ENCODE data around the gene PAWR. TPM values are rescaled to one million over a fixed set of nuclear protein-coding genes. Genes with fewer than 3 reads are reported as not detected.
"Not testable (repeated sequence)": the region's sequence is repeated elsewhere in the genome, so short reads cannot be mapped to it uniquely, and the experiment has no call there.

PAWR gene
- total RNA-seq, 1 donor from 2014 or later = 127 TPM

- Mint-ChIP-seq H3K27me3 (ENCODE audit: low read depth) (no peaks in the 10 kb centered on the region), H3K36me3 (ENCODE audit: low read depth) (peaks cover 1% of the 10 kb centered on the region), H3K27ac (ENCODE audit: unreplicated experiment) (peak overlapping the region; percentile 76), H3K4me1 (ENCODE audit: low read depth) (peaks cover 89% of the 10 kb centered on the region), H3K9me3 (ENCODE audit: low read depth) (no peaks in the 10 kb centered on the region), H3K4me3 (ENCODE audit: unreplicated experiment) (no peak overlapping the region)
- TF ChIP-seq CTCF (IDR thresholded peaks at IDR 0.05) = no peak
- DNase-seq (ENCODE audit: low spot score) = no peak
Observed at GRCh38 chr12:79685068-79685467, 5.7 kb downstream of the PAWR start.

GRCh38 chr12:79684338-79684737, 6.4 kb downstream of the PAWR start:
- H3K4me3 Mint-ChIP-seq (ENCODE audit: unreplicated experiment) = not testable (repeated sequence)
- peaks cover 96% of the 10 kb centered on the region for H3K4me1 Mint-ChIP-seq (ENCODE audit: low read depth)

GRCh38 chr12:79682593-79682992, 8.2 kb downstream of the PAWR start:
- Mint-ChIP-seq H3K27ac (ENCODE audit: unreplicated experiment) (no peak overlapping the region), H3K27me3 (ENCODE audit: low read depth) (no peaks in the 10 kb centered on the region), H3K4me1 (ENCODE audit: low read depth) (peaks cover 94% of the 10 kb centered on the region)

More at GRCh38 chr12:79684338-79684737, 6.4 kb downstream of the PAWR start:
- peak overlapping the region; percentile 34 for H3K27ac Mint-ChIP-seq (ENCODE audit: unreplicated experiment)
- H3K9me3 Mint-ChIP-seq (ENCODE audit: low read depth); DNase-seq (ENCODE audit: low spot score); H3K27me3 Mint-ChIP-seq (ENCODE audit: low read depth); H3K36me3 Mint-ChIP-seq (ENCODE audit: low read depth): not testable (repeated sequence)

GRCh38 chr12:79681008-79681590, 9.7 kb downstream of the PAWR start:
- peaks cover 87% of the 10 kb centered on the region for H3K4me1 Mint-ChIP-seq (ENCODE audit: low read depth)
- no peaks in the 10 kb centered on the region for H3K27me3 Mint-ChIP-seq (ENCODE audit: low read depth)
- TF ChIP-seq CTCF (IDR thresholded peaks at IDR 0.05) = no peak
- H3K9me3 Mint-ChIP-seq (ENCODE audit: low read depth) = no peaks in the 10 kb centered on the region
- no peak for DNase-seq (ENCODE audit: low spot score)
- no peak overlapping the region for H3K4me3 Mint-ChIP-seq (ENCODE audit: unreplicated experiment)
- H3K36me3 Mint-ChIP-seq (ENCODE audit: low read depth) = peaks cover 1% of the 10 kb centered on the region
- peak overlapping the region; percentile 15 for H3K27ac Mint-ChIP-seq (ENCODE audit: unreplicated experiment)

More at GRCh38 chr12:79682593-79682992, 8.2 kb downstream of the PAWR start:
- H3K36me3 Mint-ChIP-seq (ENCODE audit: low read depth) = peaks cover 1% of the 10 kb centered on the region
- H3K9me3 Mint-ChIP-seq (ENCODE audit: low read depth) = no peaks in the 10 kb centered on the region
- DNase-seq (ENCODE audit: low spot score) = no peak
- H3K4me3 Mint-ChIP-seq (ENCODE audit: unreplicated experiment) = no peak overlapping the region
- TF ChIP-seq CTCF (IDR thresholded peaks at IDR 0.05) = no peak

- Mint-ChIP-seq H3K4me1 (ENCODE audit: low read depth) (peaks cover 79% of the 10 kb centered on the region), H3K4me3 (ENCODE audit: unreplicated experiment) (no peak overlapping the region), H3K9me3 (ENCODE audit: low read depth) (no peaks in the 10 kb centered on the region), H3K27me3 (ENCODE audit: low read depth) (no peaks in the 10 kb centered on the region), H3K36me3 (ENCODE audit: low read depth) (peaks cover 1% of the 10 kb centered on the region), H3K27ac (ENCODE audit: unreplicated experiment) (peak overlapping the region; percentile 8)
- DNase-seq (ENCODE audit: low spot score) = no peak
- no peak for TF ChIP-seq CTCF (IDR thresholded peaks at IDR 0.05)
Observed at GRCh38 chr12:79680051-79680450, 10.7 kb downstream of the PAWR start.

GRCh38 chr12:79678306-79678705, 12.5 kb downstream of the PAWR start:
- DNase-seq (ENCODE audit: low spot score) = no peak
- H3K36me3 Mint-ChIP-seq (ENCODE audit: low read depth) = peaks cover 4% of the 10 kb centered on the region
- peaks cover 78% of the 10 kb centered on the region for H3K4me1 Mint-ChIP-seq (ENCODE audit: low read depth)
- peaks cover 8% of the 10 kb centered on the region for H3K9me3 Mint-ChIP-seq (ENCODE audit: low read depth)
- TF ChIP-seq CTCF (IDR thresholded peaks at IDR 0.05) = no peak
- no peak overlapping the region for H3K27ac Mint-ChIP-seq (ENCODE audit: unreplicated experiment)
- no peak overlapping the region for H3K4me3 Mint-ChIP-seq (ENCODE audit: unreplicated experiment)
- no peaks in the 10 kb centered on the region for H3K27me3 Mint-ChIP-seq (ENCODE audit: low read depth)

Measured in chondrocyte (in vitro differentiated cells).